Gastroesophageal sphincter (tissue), 4 donors: ENCODE data around the gene IL25. TPM values are rescaled to one million over a fixed set of nuclear protein-coding genes. Genes with fewer than 3 reads are reported as not detected.

ENCODE experiments used
- ATAC-seq: fragments of 150-250 bp; one replicate; pipeline ENCODE4 v1.9.1; 2016; ENCODE audit warnings: mild to moderate bottlenecking, moderate library complexity
- H3K27ac ChIP-seq, 4 donors: fragments of 200-600 bp; sonication (generic) in 3 of 4; 1 replicate in 3 of 4; 2 replicates in 1 of 4; pipeline ENCODE4 v1.5.1; 2016 to 2019
- H3K27me3 ChIP-seq: fragments of 200-600 bp; sonication (generic); one replicate; pipeline ENCODE4 v1.5.1; 2019
- H3K36me3 ChIP-seq, 2 donors: fragments of 200-600 bp; sonication (generic); one replicate each; pipeline ENCODE4 v1.5.1; 2019; ENCODE audit warnings: control low read depth in 1 of 2
- H3K4me1 ChIP-seq, 3 donors: fragments of 200-600 bp; sonication (generic); 1 replicate in 2 of 3; 2 replicates in 1 of 3; pipeline ENCODE4 v1.5.1; 2016 to 2019; ENCODE audit warnings: control low read depth in 2 of 3
- H3K4me3 ChIP-seq, 2 donors: fragments of 200-600 bp; sonication (generic); one replicate each; pipeline ENCODE4 v1.5.1; 2019; ENCODE audit warnings: mild to moderate bottlenecking in 1 of 2, moderate library complexity in 1 of 2
- H3K9me3 ChIP-seq, 3 donors: fragments of 200-600 bp; sonication (generic); one replicate each; pipeline ENCODE4 v1.5.1; 2017 to 2019; ENCODE audit warnings: control low read depth in 2 of 3
- CTCF ChIP-seq, 4 experiments: fragments of 200-600 bp in 2 of 4; fragments of 450-650 bp in 2 of 4; sonication (generic) in 1 of 4; IDR thresholded peaks; one replicate each; pipeline ENCODE4 v1.5.1; 2017 to 2019; ENCODE audit warnings: antibody characterized with exemption in 4 of 4, mild to moderate bottlenecking in 2 of 4, moderate library complexity in 2 of 4
- EP300 ChIP-seq: sonication (generic); formaldehyde crosslinking; IDR thresholded peaks from one replicate; pipeline ENCODE4 v1.6.1; 2017; ENCODE audit warnings: antibody characterized with exemption, mild to moderate bottlenecking
- POLR2A ChIP-seq, 2 donors: fragments of 450-650 bp; IDR thresholded peaks; one replicate each; pipeline ENCODE4 v1.6.1; 2017; ENCODE audit warnings: antibody characterized with exemption in 2 of 2, mild to moderate bottlenecking in 2 of 2, moderate library complexity in 1 of 2
- POLR2AphosphoS5 ChIP-seq: sonication (generic); formaldehyde crosslinking; IDR thresholded peaks from one replicate; pipeline ENCODE4 v1.6.1; 2017; ENCODE audit warnings: antibody characterized with exemption
- WGBS, 2 donors: methylation state at CpG; one replicate each; pipeline ENCODE4 v1.1.5; 2018; ENCODE audit warnings: low coverage in 1 of 2; 5-methylcytosine and 5-hydroxymethylcytosine counted together
- total RNA-seq, 4 donors: library from RNA; depleted of rRNA; stranded (reverse); fragments of >200 nt; gene quantifications; one replicate each; pipeline ENCODE4 v1.1.0, GENCODE V29; 2016

IL25 gene
- total RNA-seq, 4 donors from 2014 or later, result not detected

- Histone ChIP-seq H3K27me3 (no peaks in the 10 kb centered on the region), H3K9me3 (no peaks in the 10 kb centered on the region), H3K36me3 (peaks cover 0 to 45% of the 10 kb centered on the region in 2 donors), H3K4me3 (no peak overlapping the region), H3K4me1 (peaks cover 0 to 51% (median under 1%) of the 10 kb centered on the region in 3 donors), H3K27ac (peak overlapping the region in 2 of 4 donors; percentile 33 to 63)
- 67 to 100% methylated on average over 1 to 3 of the region's 3 CpGs for WGBS, 2 donors
- ATAC-seq, result no peak
- no peak for TF ChIP-seq POLR2A (IDR thresholded peaks at IDR 0.05)
- TF ChIP-seq POLR2AphosphoS5, result no peak
- no peak for TF ChIP-seq EP300
Measured at GRCh38 chr14:23358042-23358441, 14.6 kb upstream of the IL25 start.

GRCh38 chr14:23358553-23359166, 13.9 kb upstream of the IL25 start:
- Histone ChIP-seq H3K27ac (peak overlapping the region in 3 of 4 donors; percentile 33 to 63 (median 63)), H3K4me1 (peaks cover 0 to 54% (median 6%) of the 10 kb centered on the region in 3 donors), H3K9me3 (no peaks in the 10 kb centered on the region), H3K36me3 (peaks cover 0 to 45% of the 10 kb centered on the region in 2 donors), H3K4me3 (no peak overlapping the region), H3K27me3 (no peaks in the 10 kb centered on the region)
- TF ChIP-seq EP300 (no peak), CTCF (IDR thresholded peaks at IDR 0.05) (no peak), POLR2A (IDR thresholded peaks at IDR 0.05) (no peak)
- ATAC-seq, result no peak
- 40 to 50% methylated on average over 1 to 3 of the region's 12 CpGs for WGBS, 2 donors

- TF ChIP-seq POLR2A (IDR thresholded peaks at IDR 0.05) (no peak), CTCF (IDR thresholded peaks at IDR 0.05) (no peak), POLR2AphosphoS5 (no peak), EP300 (no peak)
- WGBS, 2 donors, result no CpG with 5 or more reads among the region's 11 CpGs
- Histone ChIP-seq H3K27ac (peak overlapping the region in 3 of 4 donors; percentile 33 to 63 (median 63)), H3K27me3 (no peaks in the 10 kb centered on the region), H3K4me3 (no peak overlapping the region), H3K4me1 (peaks cover 0 to 59% (median 11%) of the 10 kb centered on the region in 3 donors), H3K9me3 (no peaks in the 10 kb centered on the region), H3K36me3 (peaks cover 0 to 45% of the 10 kb centered on the region in 2 donors)
- ATAC-seq, result no peak
Measured at GRCh38 chr14:23359167-23359626, 13.4 kb upstream of the IL25 start.

GRCh38 chr14:23359722-23360447, 12.7 kb upstream of the IL25 start:
- peaks cover 0 to 45% of the 10 kb centered on the region in 2 donors for H3K36me3 ChIP-seq
- WGBS, 2 donors, result 78% methylated on average over 6 of the region's 22 CpGs; no CpG with 5 or more reads in 1 of the 2 donors
- H3K4me1 ChIP-seq, result peaks cover 0 to 66% (median 11%) of the 10 kb centered on the region in 3 donors
- TF ChIP-seq EP300 (no peak), POLR2A (IDR thresholded peaks at IDR 0.05) (no peak), POLR2AphosphoS5 (no peak), CTCF (IDR thresholded peaks at IDR 0.05) (no peak)
- H3K9me3 ChIP-seq, result no peaks in the 10 kb centered on the region
- H3K27ac ChIP-seq, result peak overlapping the region in 3 of 4 donors; percentile 60 to 63 (median 63)
- H3K27me3 ChIP-seq, result no peaks in the 10 kb centered on the region
- H3K4me3 ChIP-seq, result no peak overlapping the region
- no peak for ATAC-seq

- H3K4me3 ChIP-seq, result no peak overlapping the region
- ATAC-seq, result no peak
- peak overlapping the region in 3 of 4 donors; percentile 60 to 63 (median 63) for H3K27ac ChIP-seq
- H3K27me3 ChIP-seq, result peaks cover 5% of the 10 kb centered on the region
- H3K9me3 ChIP-seq, result no peaks in the 10 kb centered on the region
- no peak for TF ChIP-seq POLR2AphosphoS5
- no peak for TF ChIP-seq CTCF (IDR thresholded peaks at IDR 0.05)
- no peak for TF ChIP-seq POLR2A (IDR thresholded peaks at IDR 0.05)
- TF ChIP-seq EP300, result no peak
- 65% methylated on average over 6 of the region's 11 CpGs; no CpG with 5 or more reads in 1 of the 2 donors for WGBS, 2 donors
- H3K4me1 ChIP-seq, result peaks cover 0 to 71% (median 14%) of the 10 kb centered on the region in 3 donors
- H3K36me3 ChIP-seq, result peaks cover 0 to 45% of the 10 kb centered on the region in 2 donors
Measured at GRCh38 chr14:23360496-23360895, 12.1 kb upstream of the IL25 start.
